Stomach (tissue), 9 donors: ENCODE measurements around the gene ADCY5. TPM values are rescaled to one million over a fixed set of nuclear protein-coding genes. Genes with fewer than 3 reads are reported as not detected.
A peak's percentile ranks its signal among the peaks of the same experiment; 100 is the strongest.

Experiments
- DNase-seq, 2 donors: peaks; one replicate each; pipeline versions ENCODE4 v3.0.0 to v3.0.0-alpha.2; 2013 to 2019
- H3K27ac ChIP-seq, 5 donors: fragments of 200-600 bp in 4 of 5; sonication (generic) in 4 of 5; one replicate each; pipeline ENCODE4 v1.5.1; 2013 to 2019; ENCODE audit warnings: mild to moderate bottlenecking in 1 of 5, moderate library complexity in 1 of 5
- H3K27me3 ChIP-seq, 3 donors: fragments of 200-600 bp; sonication (generic); one replicate each; pipeline ENCODE4 v1.5.1; 2017 to 2019; ENCODE audit warnings: mixed run types in 1 of 3
- H3K36me3 ChIP-seq, 4 donors: fragments of 200-600 bp; sonication (generic); 1 replicate in 3 of 4; 2 replicates in 1 of 4; pipeline ENCODE4 v1.5.1; 2016 to 2019
- H3K4me1 ChIP-seq, 4 donors: fragments of 200-600 bp; sonication (generic); one replicate each; pipeline ENCODE4 v1.5.1; 2016 to 2019
- H3K4me3 ChIP-seq, 4 donors: fragments of 200-600 bp; sonication (generic) in 3 of 4; one replicate each; pipeline ENCODE4 v1.5.1; 2016 to 2019; ENCODE audit warnings: mild to moderate bottlenecking in 1 of 4
- H3K9me3 ChIP-seq, 4 donors: fragments of 200-600 bp; sonication (generic); one replicate each; pipeline ENCODE4 v1.5.1; 2016 to 2019
- EP300 ChIP-seq: sonication (generic); formaldehyde crosslinking; IDR thresholded peaks from one replicate; pipeline ENCODE4 v1.6.1; 2017; ENCODE audit warnings: antibody characterized with exemption
- POLR2A ChIP-seq, 4 donors: fragments of 450-650 bp; IDR thresholded peaks; one replicate each; pipeline ENCODE4 v1.6.1; 2016; ENCODE audit warnings: antibody characterized with exemption in 4 of 4, control low read depth in 2 of 4, mild to moderate bottlenecking in 1 of 4, moderate library complexity in 1 of 4
- POLR2AphosphoS5 ChIP-seq, 3 donors: sonication (generic); formaldehyde crosslinking; IDR thresholded peaks; one replicate each; pipeline ENCODE4 v1.6.1; 2016; ENCODE audit warnings: antibody characterized with exemption in 3 of 3
- WGBS, 5 donors: extraction: QIAGEN DNeasy Blood & Tissue Kit in 3 of 5; methylation state at CpG; one replicate each; pipeline versions ENCODE4 v1.1.5 to v1.1.7; 2013 to 2018; 5-methylcytosine and 5-hydroxymethylcytosine counted together
- intact Hi-C: fragments of 100-400 bp; cut with DNase I; formaldehyde crosslinking; loops from one replicate; pipeline ENCODE4 v1.15.1; 2023; ENCODE audit warnings: low total_unique reads
- polyA plus RNA-seq, 3 donors: library from polyadenylated mRNA; stranded (reverse); fragments of 200-250 nt; gene quantifications; one replicate each; pipeline ENCODE4 v1.2.3, GENCODE V29; 2013
- total RNA-seq, 5 donors: library from RNA; depleted of rRNA; stranded (reverse); fragments of >200 nt; gene quantifications; one replicate each; pipeline versions ENCODE4 v1.1.0 to v1.2.3, GENCODE V29; 2014 to 2016
- TF ChIP-seq, protein P1 (sequence below), 7 experiments: fragments of 450-650 bp in 4 of 7; fragments of 200-600 bp in 3 of 7; sonication (generic) in 3 of 7; IDR thresholded peaks; one replicate each; pipeline ENCODE4 v1.5.1; 2016 to 2019; ENCODE audit warnings: antibody characterized with exemption in 7 of 7, control low read depth in 2 of 7, mild to moderate bottlenecking in 1 of 7
- donor health status: healthy with polysubstance abuse.
- donor health status: Bipolar disorder and iron deficiency.
- donor health status: healthy.

The ADCY5 gene
- total and polyA plus RNA-seq, 8 donors: 1.8 to 79.9 (median 16.3) TPM

- Histone ChIP-seq H3K4me1 (peaks cover 0 to 96% (median 42%) of the 10 kb centered on the region in 4 donors), H3K9me3 (no peaks in the 10 kb centered on the region), H3K4me3 (no peak overlapping the region), H3K27ac (peak overlapping the region; percentile 35 to 89 (median 79)), H3K27me3 (peaks cover 0 to 3% (median 0%) of the 10 kb centered on the region in 3 donors), H3K36me3 (no peaks in the 10 kb centered on the region)
- intact Hi-C loops: no loop called here
- TF ChIP-seq, protein P1, sequence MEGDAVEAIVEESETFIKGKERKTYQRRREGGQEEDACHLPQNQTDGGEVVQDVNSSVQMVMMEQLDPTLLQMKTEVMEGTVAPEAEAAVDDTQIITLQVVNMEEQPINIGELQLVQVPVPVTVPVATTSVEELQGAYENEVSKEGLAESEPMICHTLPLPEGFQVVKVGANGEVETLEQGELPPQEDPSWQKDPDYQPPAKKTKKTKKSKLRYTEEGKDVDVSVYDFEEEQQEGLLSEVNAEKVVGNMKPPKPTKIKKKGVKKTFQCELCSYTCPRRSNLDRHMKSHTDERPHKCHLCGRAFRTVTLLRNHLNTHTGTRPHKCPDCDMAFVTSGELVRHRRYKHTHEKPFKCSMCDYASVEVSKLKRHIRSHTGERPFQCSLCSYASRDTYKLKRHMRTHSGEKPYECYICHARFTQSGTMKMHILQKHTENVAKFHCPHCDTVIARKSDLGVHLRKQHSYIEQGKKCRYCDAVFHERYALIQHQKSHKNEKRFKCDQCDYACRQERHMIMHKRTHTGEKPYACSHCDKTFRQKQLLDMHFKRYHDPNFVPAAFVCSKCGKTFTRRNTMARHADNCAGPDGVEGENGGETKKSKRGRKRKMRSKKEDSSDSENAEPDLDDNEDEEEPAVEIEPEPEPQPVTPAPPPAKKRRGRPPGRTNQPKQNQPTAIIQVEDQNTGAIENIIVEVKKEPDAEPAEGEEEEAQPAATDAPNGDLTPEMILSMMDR (IDR thresholded peaks at IDR 0.05): no peak
- TF ChIP-seq POLR2AphosphoS5 (IDR thresholded peaks at IDR 0.05) (no peak), EP300 (no peak), POLR2A (IDR thresholded peaks at IDR 0.05) (no peak)
- DNase-seq: no peak
- 65 to 81% (median 75%) methylated on average over 5 of the region's 5 CpGs for WGBS, 5 donors
Measured at GRCh38 chr3:123389628-123389918, 59.3 kb downstream of the ADCY5 start.

DNA sequence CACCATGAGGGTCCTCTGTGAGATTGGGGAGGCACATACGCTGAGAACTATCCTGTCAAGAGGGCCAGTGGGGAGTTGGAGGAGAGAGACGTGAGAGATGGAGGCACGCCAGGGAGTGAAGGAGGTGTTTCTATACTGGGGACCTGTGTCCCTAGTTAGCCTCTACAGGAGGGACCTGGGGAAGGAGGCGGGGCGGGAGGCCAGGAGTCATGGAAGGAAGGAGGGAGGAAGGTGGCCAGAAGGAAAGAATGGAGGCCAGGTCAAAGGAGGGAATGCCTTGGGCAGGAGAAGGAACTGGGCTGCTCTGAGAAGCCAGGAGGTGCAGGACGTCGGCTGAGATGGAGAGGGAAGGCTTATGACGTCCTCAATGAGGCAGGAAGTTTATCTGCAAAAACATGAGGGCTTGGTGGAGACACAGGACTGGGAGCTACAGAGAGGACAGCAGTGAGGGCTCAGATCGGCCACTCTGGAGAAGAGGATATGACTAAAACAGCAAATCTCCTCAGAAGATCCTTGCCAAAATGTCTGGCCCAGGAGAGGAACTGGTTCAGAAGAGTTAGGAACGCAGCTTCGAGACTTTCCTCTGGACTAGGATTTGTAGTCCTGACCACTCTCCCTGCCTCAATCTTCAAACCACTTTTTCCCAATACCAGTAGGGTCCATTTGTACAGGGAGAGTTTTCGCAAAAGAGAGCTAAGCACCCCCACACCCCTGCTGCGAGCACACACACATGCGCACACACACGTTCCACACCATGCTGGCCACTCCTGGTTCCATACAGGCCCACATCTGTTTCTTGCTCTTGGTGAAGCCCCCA, 59.9 kb downstream of the ADCY5 start:
- DNase-seq: no peak
- intact Hi-C loops: no loop called here
- WGBS, 5 donors: 67 to 74% (median 72%) methylated on average over 15 of the region's 15 CpGs
- H3K4me3 ChIP-seq: no peak overlapping the region
- no peaks in the 10 kb centered on the region for H3K36me3 ChIP-seq
- H3K4me1 ChIP-seq: peaks cover 0 to 97% (median 47%) of the 10 kb centered on the region in 4 donors
- H3K27ac ChIP-seq: peak overlapping the region; percentile 35 to 89 (median 79)
- TF ChIP-seq EP300 (no peak), POLR2AphosphoS5 (IDR thresholded peaks at IDR 0.05) (peak in 2 of 3 donors; percentile 5 to 57)
- peaks cover 0 to 3% (median 0%) of the 10 kb centered on the region in 3 donors for H3K27me3 ChIP-seq
- no peaks in the 10 kb centered on the region for H3K9me3 ChIP-seq

DNA sequence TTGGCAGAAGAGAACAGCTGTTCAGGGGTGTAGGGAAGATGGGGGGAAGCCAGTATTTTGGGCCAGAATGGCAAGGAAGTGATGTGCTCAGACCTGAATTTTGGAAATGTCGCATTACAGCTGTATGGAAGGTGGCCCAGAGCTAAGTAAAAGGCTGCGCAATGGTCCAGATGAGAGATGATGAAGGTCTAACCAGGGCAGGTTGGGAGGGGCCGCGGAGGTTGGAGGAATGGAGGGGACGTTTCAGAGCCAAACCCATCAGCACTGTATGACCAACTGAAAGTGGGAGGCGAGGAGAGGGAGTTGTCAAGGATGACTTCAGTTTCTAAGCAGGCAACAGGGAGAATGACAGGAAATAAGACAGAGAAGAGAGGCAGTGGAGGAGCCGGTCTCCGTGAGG, 60.8 kb downstream of the ADCY5 start:
- 61 to 84% (median 77%) methylated on average over 8 of the region's 8 CpGs for WGBS, 5 donors
- Histone ChIP-seq H3K27me3 (peaks cover 0 to 3% (median 0%) of the 10 kb centered on the region in 3 donors), H3K9me3 (no peaks in the 10 kb centered on the region), H3K27ac (peak overlapping the region; percentile 26 to 89 (median 79)), H3K4me3 (no peak overlapping the region), H3K36me3 (no peaks in the 10 kb centered on the region), H3K4me1 (peaks cover 4 to 98% (median 50%) of the 10 kb centered on the region in 4 donors)
- intact Hi-C loops: no loop called here
- DNase-seq: no peak
- TF ChIP-seq POLR2AphosphoS5 (IDR thresholded peaks at IDR 0.05) (no peak), POLR2A (IDR thresholded peaks at IDR 0.05) (no peak), EP300 (no peak)
- TF ChIP-seq, protein P1 (IDR thresholded peaks at IDR 0.05): no peak

DNA sequence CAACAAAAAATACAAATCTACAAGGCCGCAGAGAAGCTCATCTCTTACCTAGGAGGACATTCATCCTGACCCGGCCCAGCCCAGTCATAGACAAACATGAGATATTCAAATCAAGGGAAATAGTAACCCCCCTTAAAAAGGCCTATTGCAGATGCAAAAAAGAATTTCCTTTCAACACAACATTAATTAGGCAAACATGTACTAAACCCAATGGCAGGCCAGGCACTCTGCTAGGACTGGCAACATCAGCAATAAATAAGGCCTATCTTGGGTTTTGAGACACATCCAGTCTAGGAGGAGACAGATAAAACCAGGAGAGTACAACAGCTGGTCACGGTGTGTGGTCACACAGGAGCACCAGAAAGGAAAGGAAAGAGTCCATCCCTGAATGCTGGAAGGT, 61.4 kb downstream of the ADCY5 start:
- peaks cover 4 to 94% (median 48%) of the 10 kb centered on the region in 4 donors for H3K4me1 ChIP-seq
- no peak overlapping the region for H3K4me3 ChIP-seq
- peak overlapping the region in 4 of 5 donors; percentile 76 to 89 (median 80) for H3K27ac ChIP-seq
- H3K27me3 ChIP-seq: peaks cover 0 to 3% (median 0%) of the 10 kb centered on the region in 3 donors
- 58 to 70% (median 67%) methylated on average over 3 of the region's 3 CpGs for WGBS, 5 donors
- DNase-seq: no peak
- no peaks in the 10 kb centered on the region for H3K36me3 ChIP-seq
- no peaks in the 10 kb centered on the region for H3K9me3 ChIP-seq
- TF ChIP-seq EP300 (no peak), POLR2AphosphoS5 (IDR thresholded peaks at IDR 0.05) (peak in 1 of 3 donors; percentile 12)
- intact Hi-C loops: no loop called here

GRCh38 chr3:123386477-123387040, 62.3 kb downstream of the ADCY5 start:
- no peak overlapping the region for H3K4me3 ChIP-seq
- H3K27me3 ChIP-seq: peaks cover 0 to 3% (median 0%) of the 10 kb centered on the region in 3 donors
- TF ChIP-seq EP300 (no peak), POLR2AphosphoS5 (IDR thresholded peaks at IDR 0.05) (no peak), POLR2A (IDR thresholded peaks at IDR 0.05) (no peak)
- TF ChIP-seq, protein P1 (IDR thresholded peaks at IDR 0.05): no peak
- intact Hi-C loops: no loop called here
- peaks cover 4 to 86% (median 43%) of the 10 kb centered on the region in 4 donors for H3K4me1 ChIP-seq
- 27 to 48% (median 45%) methylated on average over 11 of the region's 11 CpGs for WGBS, 5 donors
- no peaks in the 10 kb centered on the region for H3K36me3 ChIP-seq
- H3K9me3 ChIP-seq: no peaks in the 10 kb centered on the region
- H3K27ac ChIP-seq: peak overlapping the region in 4 of 5 donors; percentile 76 to 89 (median 80)
- peak in 1 of 2 donors; percentile 84 for DNase-seq
